ENCODE data around the gene ARHGEF28. TPM values are rescaled to one million over a fixed set of nuclear protein-coding genes. Genes with fewer than 3 reads are reported as not detected.

ARHGEF28 gene
- total RNA-seq, 1 donor from 2014 or later = 0.11 TPM

GRCh38 chr5:73940801-73941200 lies 314.8 kb downstream of the ARHGEF28 start:
- H3K4me3 Mint-ChIP-seq = no peak overlapping the region
- peaks cover 7% of the 10 kb centered on the region for H3K9me3 Mint-ChIP-seq
- TF ChIP-seq, protein P1, sequence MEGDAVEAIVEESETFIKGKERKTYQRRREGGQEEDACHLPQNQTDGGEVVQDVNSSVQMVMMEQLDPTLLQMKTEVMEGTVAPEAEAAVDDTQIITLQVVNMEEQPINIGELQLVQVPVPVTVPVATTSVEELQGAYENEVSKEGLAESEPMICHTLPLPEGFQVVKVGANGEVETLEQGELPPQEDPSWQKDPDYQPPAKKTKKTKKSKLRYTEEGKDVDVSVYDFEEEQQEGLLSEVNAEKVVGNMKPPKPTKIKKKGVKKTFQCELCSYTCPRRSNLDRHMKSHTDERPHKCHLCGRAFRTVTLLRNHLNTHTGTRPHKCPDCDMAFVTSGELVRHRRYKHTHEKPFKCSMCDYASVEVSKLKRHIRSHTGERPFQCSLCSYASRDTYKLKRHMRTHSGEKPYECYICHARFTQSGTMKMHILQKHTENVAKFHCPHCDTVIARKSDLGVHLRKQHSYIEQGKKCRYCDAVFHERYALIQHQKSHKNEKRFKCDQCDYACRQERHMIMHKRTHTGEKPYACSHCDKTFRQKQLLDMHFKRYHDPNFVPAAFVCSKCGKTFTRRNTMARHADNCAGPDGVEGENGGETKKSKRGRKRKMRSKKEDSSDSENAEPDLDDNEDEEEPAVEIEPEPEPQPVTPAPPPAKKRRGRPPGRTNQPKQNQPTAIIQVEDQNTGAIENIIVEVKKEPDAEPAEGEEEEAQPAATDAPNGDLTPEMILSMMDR (IDR thresholded peaks at IDR 0.05) = no peak
- TF ChIP-seq EZH2 (IDR thresholded peaks at IDR 0.05) (no peak), EZH2phosphoT487 (IDR thresholded peaks at IDR 0.05) (no peak)
- peaks cover 3% of the 10 kb centered on the region for H3K27me3 Mint-ChIP-seq (ENCODE audit: insufficient read depth, low read depth)
- no peaks in the 10 kb centered on the region for H3K27me3 ChIP-seq
- H3K9ac ChIP-seq = no peak overlapping the region
- H3K27ac ChIP-seq = no peak overlapping the region
- no peaks in the 10 kb centered on the region for H3K79me2 ChIP-seq (ENCODE audit: low read depth)
- H3K4me1 ChIP-seq = peaks cover 5% of the 10 kb centered on the region
- peaks cover 3% of the 10 kb centered on the region for H3K36me3 Mint-ChIP-seq
- H3K27ac Mint-ChIP-seq = peak overlapping the region; percentile 61
- no peak overlapping the region for H3K4me3 ChIP-seq
- DNase-seq (ENCODE audit: low spot score) = no peak
- no peaks in the 10 kb centered on the region for H3K36me3 ChIP-seq
- H4K20me1 ChIP-seq (ENCODE audit: low read depth) = no peaks in the 10 kb centered on the region
- no peak overlapping the region for H2AFZ ChIP-seq (replicated peaks)
- H3K4me1 Mint-ChIP-seq = peaks cover 37% of the 10 kb centered on the region
- no peaks in the 10 kb centered on the region for H3K9me3 ChIP-seq (ENCODE audit: low read depth)
- H3F3A ChIP-seq (ENCODE audit: low read depth) = no peaks in the 10 kb centered on the region
- H3K4me2 ChIP-seq = no peak overlapping the region

DNA sequence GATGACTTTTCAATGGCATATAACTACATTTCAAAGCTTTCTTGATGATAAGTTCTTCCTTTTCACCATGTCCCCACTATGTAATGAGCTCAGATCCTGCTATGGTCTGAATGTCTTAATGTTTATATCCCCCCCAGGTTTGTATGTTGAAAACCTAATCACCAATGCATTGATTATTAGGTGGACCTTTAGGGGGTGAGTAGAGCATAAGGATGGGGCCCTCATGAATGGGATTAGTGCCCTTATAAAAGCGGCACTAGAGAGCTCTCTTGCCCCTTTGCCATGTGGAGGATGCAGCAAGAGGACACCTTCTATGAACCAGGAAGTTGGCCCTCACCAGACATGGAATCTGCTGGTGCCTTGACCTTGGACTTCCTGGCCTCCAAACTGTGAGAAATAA lies 316.8 kb downstream of the ARHGEF28 start:
- Mint-ChIP-seq H3K4me1 (peaks cover 45% of the 10 kb centered on the region), H3K27me3 (ENCODE audit: insufficient read depth, low read depth) (peaks cover 3% of the 10 kb centered on the region), H3K36me3 (peaks cover 3% of the 10 kb centered on the region), H3K27ac (no peak overlapping the region), H3K9me3 (peaks cover 7% of the 10 kb centered on the region), H3K4me3 (no peak overlapping the region)
- Histone ChIP-seq H4K20me1 (ENCODE audit: low read depth) (no peaks in the 10 kb centered on the region), H2AFZ (replicated peaks) (no peak overlapping the region), H3K79me2 (ENCODE audit: low read depth) (no peaks in the 10 kb centered on the region), H3K4me1 (peaks cover 21% of the 10 kb centered on the region), H3K4me3 (no peak overlapping the region), H3K9me3 (ENCODE audit: low read depth) (no peaks in the 10 kb centered on the region), H3K9ac (no peak overlapping the region), H3K36me3 (no peaks in the 10 kb centered on the region), H3K4me2 (no peak overlapping the region), H3F3A (ENCODE audit: low read depth) (no peaks in the 10 kb centered on the region), H3K27ac (no peak overlapping the region), H3K27me3 (no peaks in the 10 kb centered on the region)
- DNase-seq (ENCODE audit: low spot score) = no peak
- TF ChIP-seq EZH2 (IDR thresholded peaks at IDR 0.05) (no peak), EZH2phosphoT487 (IDR thresholded peaks at IDR 0.05) (no peak)
- TF ChIP-seq, protein P1 (IDR thresholded peaks at IDR 0.05) = no peak

GRCh38 chr5:73943397-73943796 lies 317.4 kb downstream of the ARHGEF28 start:
- no peaks in the 10 kb centered on the region for H3F3A ChIP-seq (ENCODE audit: low read depth)
- no peaks in the 10 kb centered on the region for H3K36me3 ChIP-seq
- TF ChIP-seq EZH2 (IDR thresholded peaks at IDR 0.05) (no peak), EZH2phosphoT487 (IDR thresholded peaks at IDR 0.05) (no peak)
- TF ChIP-seq, protein P1 (IDR thresholded peaks at IDR 0.05) = no peak
- Mint-ChIP-seq H3K4me3 (no peak overlapping the region), H3K27ac (no peak overlapping the region), H3K9me3 (peaks cover 7% of the 10 kb centered on the region), H3K4me1 (peaks cover 44% of the 10 kb centered on the region), H3K36me3 (peaks cover 3% of the 10 kb centered on the region), H3K27me3 (ENCODE audit: insufficient read depth, low read depth) (peaks cover 3% of the 10 kb centered on the region)
- no peak for DNase-seq (ENCODE audit: low spot score)
- no peaks in the 10 kb centered on the region for H3K79me2 ChIP-seq (ENCODE audit: low read depth)
- no peak overlapping the region for H3K27ac ChIP-seq
- no peak overlapping the region for H3K4me3 ChIP-seq
- H2AFZ ChIP-seq (replicated peaks) = no peak overlapping the region
- no peaks in the 10 kb centered on the region for H4K20me1 ChIP-seq (ENCODE audit: low read depth)
- H3K27me3 ChIP-seq = no peaks in the 10 kb centered on the region
- no peak overlapping the region for H3K9ac ChIP-seq
- no peaks in the 10 kb centered on the region for H3K9me3 ChIP-seq (ENCODE audit: low read depth)
- H3K4me1 ChIP-seq = peaks cover 27% of the 10 kb centered on the region
- H3K4me2 ChIP-seq = no peak overlapping the region
